ENCODE data around the gene SMDT1.
"Not testable (repeated sequence)": the region's sequence is repeated elsewhere in the genome, so short reads cannot be mapped to it uniquely, and the experiment has no call there.

Gene SMDT1

GRCh38 chr22:42115420-42115830, 35.9 kb downstream of the SMDT1 start:
- DNase-seq: not testable (repeated sequence)

GRCh38 chr22:42116848-42117424, 37.4 kb downstream of the SMDT1 start:
- DNase-seq: peak; percentile 36

GRCh38 chr22:42120231-42121021, 40.9 kb downstream of the SMDT1 start:
- peak; percentile 58 for DNase-seq

GRCh38 chr22:42123529-42123928, 44.0 kb downstream of the SMDT1 start:
- DNase-seq: not testable (repeated sequence)

GRCh38 chr22:42127606-42128005, 48.1 kb downstream of the SMDT1 start:
- no peak for DNase-seq

GRCh38 chr22:42128007-42128406, 48.5 kb downstream of the SMDT1 start:
- not testable (repeated sequence) for DNase-seq

- DNase-seq: peak; percentile 48
These were observed 49.5 kb downstream of the SMDT1 start for GRCh38 chr22:42128776-42129694.

GRCh38 chr22:42130182-42130581, 50.7 kb downstream of the SMDT1 start:
- DNase-seq: not testable (repeated sequence)

- not testable (repeated sequence) for DNase-seq
These were observed 51.3 kb downstream of the SMDT1 start, which contains the start of gene CYP2D6 for GRCh38 chr22:42130639-42131431. Gene CYP2D6, minus strand, starts transcription at chr22:42130810. Its CDS starts 19 bp downstream, at chr22:42130791.

- no peak for DNase-seq
These were observed 52.1 kb downstream of the SMDT1 start for GRCh38 chr22:42131562-42131961.

- DNase-seq: no peak
These were observed 53.0 kb downstream of the SMDT1 start for GRCh38 chr22:42132457-42132856.
